Mesendoderm (in vitro differentiated cells): Measurements from ENCODE around the gene FRMD4B. TPM values are rescaled to one million over a fixed set of nuclear protein-coding genes. Genes with fewer than 3 reads are reported as not detected.

Experiments
- DNase-seq: peaks from one replicate; pipeline ENCODE4 v3.0.0; 2013
- H2AK5ac ChIP-seq: 2 replicates; pipeline ENCODE4 v1.6.1; 2013; ENCODE audit warnings: low read length, inconsistent platforms
- H2BK120ac ChIP-seq: 2 replicates; pipeline ENCODE4 v1.6.1; 2013; ENCODE audit warnings: low read depth, mild to moderate bottlenecking, low read length, moderate library complexity, mixed read lengths
- H2BK15ac ChIP-seq: replicated peaks from 2 replicates; pipeline ENCODE4 v1.6.1; 2013; ENCODE audit warnings: low read depth, mild to moderate bottlenecking, moderate library complexity
- H2BK5ac ChIP-seq: 2 replicates; pipeline ENCODE4 v1.6.1; 2013; ENCODE audit warnings: low read length, inconsistent platforms
- H3K18ac ChIP-seq: 2 replicates; pipeline ENCODE4 v1.6.1; 2013; ENCODE audit warnings: mild to moderate bottlenecking, low read length, mixed read lengths
- H3K23ac ChIP-seq: one replicate; pipeline ENCODE4 v1.6.1; 2013; ENCODE audit warnings: low read length
- H3K27ac ChIP-seq: 2 replicates; pipeline ENCODE4 v1.5.1; 2013; ENCODE audit warnings: low read depth, mild to moderate bottlenecking, inconsistent platforms, low read length, moderate library complexity
- H3K27me3 ChIP-seq: 2 replicates; pipeline ENCODE4 v1.6.1; 2013; ENCODE audit warnings: low read length, control low read depth, mild to moderate bottlenecking, inconsistent platforms; ENCODE audit not compliant: insufficient read depth, poor library complexity
- H3K36me3 ChIP-seq: 2 replicates; pipeline ENCODE4 v1.6.1; 2013; ENCODE audit warnings: low read length, inconsistent platforms; ENCODE audit not compliant: control insufficient read depth, insufficient read depth
- H3K4ac ChIP-seq: one replicate; pipeline ENCODE4 v1.6.1; 2013; ENCODE audit warnings: low read depth, mild to moderate bottlenecking, low read length, moderate library complexity
- H3K4me1 ChIP-seq: 2 replicates; pipeline ENCODE4 v1.6.1; 2013; ENCODE audit warnings: low read depth, low read length, inconsistent platforms; ENCODE audit not compliant: control insufficient read depth
- H3K4me2 ChIP-seq: 2 replicates; pipeline ENCODE4 v1.6.1; 2013; ENCODE audit warnings: low read length
- H3K4me3 ChIP-seq: 2 replicates; pipeline ENCODE4 v1.5.1; 2013; ENCODE audit warnings: mild to moderate bottlenecking, low read length
- H3K56ac ChIP-seq: one replicate; pipeline ENCODE4 v1.6.1; 2013; ENCODE audit warnings: low read length
- H3K79me1 ChIP-seq: 2 replicates; pipeline ENCODE4 v1.6.1; 2013; ENCODE audit warnings: low read length, inconsistent platforms
- H3K79me2 ChIP-seq: 2 replicates; pipeline ENCODE4 v1.6.1; 2013; ENCODE audit warnings: mild to moderate bottlenecking, low read length; ENCODE audit not compliant: control insufficient read depth, insufficient read depth
- H3K9ac ChIP-seq: 2 replicates; pipeline ENCODE4 v1.6.1; 2013; ENCODE audit warnings: low read length, inconsistent platforms
- H4K5ac ChIP-seq: one replicate; pipeline ENCODE4 v1.6.1; 2013; ENCODE audit warnings: low read length
- H4K8ac ChIP-seq: one replicate; pipeline ENCODE4 v1.6.1; 2013; ENCODE audit warnings: low read depth, mild to moderate bottlenecking, control low read depth, low read length, moderate library complexity
- WGBS: extraction: QIAGEN DNeasy Blood & Tissue Kit; methylation state at CpG from one replicate; pipeline ENCODE4 v1.1.7; 2013; ENCODE audit warnings: low lambda C conversion rate, missing lambda C conversion rate; ENCODE audit not compliant: insufficient coverage; ENCODE audit errors: extremely low coverage; 5-methylcytosine and 5-hydroxymethylcytosine counted together
- polyA plus RNA-seq, 2 experiments: library from polyadenylated mRNA; stranded (reverse); fragments of 200-250 nt; gene quantifications; one replicate each; pipeline ENCODE4 v1.2.3, GENCODE V29; 2013

Gene FRMD4B
- polyA plus RNA-seq (2013, experiment 1 of 2) = 2.9 TPM
- polyA plus RNA-seq (2013, experiment 2 of 2) = 3.6 TPM

DNA sequence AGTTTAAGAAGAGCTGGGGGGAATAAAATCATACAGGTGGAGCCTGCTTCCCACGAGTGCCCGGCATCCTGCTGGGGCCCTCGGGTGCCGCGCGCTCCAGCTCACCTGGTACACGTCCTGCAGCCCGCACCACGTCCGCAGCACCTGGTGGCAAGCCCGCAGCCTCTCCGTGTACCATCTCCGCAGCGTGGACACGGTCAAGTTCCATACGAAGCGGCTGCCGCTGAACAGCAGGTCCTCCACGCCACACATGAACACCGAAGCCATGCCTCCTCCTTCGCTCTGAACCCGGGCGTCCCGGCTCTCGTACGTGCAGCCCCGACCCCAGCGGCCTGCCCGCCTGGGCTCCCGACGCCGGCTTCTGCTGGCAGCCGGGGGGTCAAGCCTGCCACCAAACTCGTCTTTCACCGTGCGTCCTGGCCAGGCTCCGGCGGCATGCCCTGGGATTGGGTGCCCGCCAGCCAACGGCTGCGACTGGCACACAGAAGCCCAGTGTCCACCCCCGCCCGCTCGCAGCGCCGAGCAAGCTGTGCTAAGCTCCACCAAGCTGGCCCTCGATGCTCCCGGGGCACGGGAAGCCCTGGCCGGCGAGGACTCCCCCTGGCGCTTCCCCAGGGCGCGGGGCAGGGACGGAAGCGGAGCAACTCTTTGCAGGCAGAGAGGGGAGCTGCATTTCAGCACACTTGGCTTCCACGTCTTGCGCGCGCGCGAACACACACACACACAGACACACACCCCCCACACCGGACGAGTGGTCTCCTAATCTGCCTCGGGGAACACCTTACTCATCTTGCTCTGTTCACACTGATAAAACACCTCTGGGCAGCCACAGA is at the start of gene FRMD4B:
Gene FRMD4B, minus strand, starts transcription at position 366 of the 833 bp plus-strand sequence. Its CDS starts 99 bp downstream, at position 267.
- no peak within 1 kb of the TSS for H3K4ac ChIP-seq
- peak; percentile 49 for DNase-seq
- H3K79me1 ChIP-seq = no peaks in the 10 kb centered on the region
- no peak within 1 kb of the TSS for H3K4me3 ChIP-seq
- H3K27me3 ChIP-seq = peaks cover 9% of the 10 kb centered on the region
- no peaks in the 10 kb centered on the region for H3K36me3 ChIP-seq
- H3K18ac ChIP-seq = no peak within 1 kb of the TSS
- H3K56ac ChIP-seq = peak within 1 kb of the TSS; percentile 6
- no peak within 1 kb of the TSS for H3K23ac ChIP-seq
- no peak within 1 kb of the TSS for H3K27ac ChIP-seq
- H4K5ac ChIP-seq = no peak within 1 kb of the TSS
- no peak within 1 kb of the TSS for H2BK120ac ChIP-seq
- H3K9ac ChIP-seq = peak within 1 kb of the TSS; percentile 8
- no peak within 1 kb of the TSS for H2BK5ac ChIP-seq
- H3K4me2 ChIP-seq = peak within 1 kb of the TSS; percentile 7
- H4K8ac ChIP-seq = no peak within 1 kb of the TSS
- WGBS = no CpG with 5 or more reads among the region's 65 CpGs
- no peaks in the 10 kb centered on the region for H3K4me1 ChIP-seq
- H2BK15ac ChIP-seq = no peak within 1 kb of the TSS
- no peak within 1 kb of the TSS for H2AK5ac ChIP-seq
- H3K79me2 ChIP-seq = no peaks in the 10 kb centered on the region

- no peak for DNase-seq
- Histone ChIP-seq H2BK120ac (no peak overlapping the region), H3K9ac (no peak overlapping the region), H3K4ac (no peak overlapping the region), H3K27me3 (no peaks in the 10 kb centered on the region), H3K79me2 (no peaks in the 10 kb centered on the region), H3K4me3 (no peak overlapping the region), H3K4me2 (no peak overlapping the region), H2AK5ac (no peak overlapping the region), H4K8ac (no peak overlapping the region), H2BK15ac (no peak overlapping the region), H4K5ac (no peak overlapping the region), H3K18ac (no peak overlapping the region), H3K4me1 (no peaks in the 10 kb centered on the region), H3K23ac (no peak overlapping the region), H3K79me1 (no peaks in the 10 kb centered on the region), H3K36me3 (no peaks in the 10 kb centered on the region), H2BK5ac (no peak overlapping the region), H3K56ac (no peak overlapping the region), H3K27ac (no peak overlapping the region)
- no CpG with 5 or more reads among the region's 4 CpGs for WGBS
Measured at GRCh38 chr3:69433969-69434325, 48.1 kb upstream of the FRMD4B start.

- H3K27me3 ChIP-seq = no peaks in the 10 kb centered on the region
- H3K79me1 ChIP-seq = no peaks in the 10 kb centered on the region
- H3K79me2 ChIP-seq = no peaks in the 10 kb centered on the region
- H2BK5ac ChIP-seq = no peak overlapping the region
- H2BK15ac ChIP-seq = no peak overlapping the region
- no peak overlapping the region for H3K4ac ChIP-seq
- no peak overlapping the region for H3K9ac ChIP-seq
- no peak overlapping the region for H3K4me3 ChIP-seq
- H3K36me3 ChIP-seq = no peaks in the 10 kb centered on the region
- H2AK5ac ChIP-seq = no peak overlapping the region
- H4K8ac ChIP-seq = no peak overlapping the region
- no peak overlapping the region for H3K4me2 ChIP-seq
- no peak overlapping the region for H2BK120ac ChIP-seq
- no peak overlapping the region for H3K18ac ChIP-seq
- no peaks in the 10 kb centered on the region for H3K4me1 ChIP-seq
- no peak overlapping the region for H3K27ac ChIP-seq
- no CpG with 5 or more reads among the region's 6 CpGs for whole genome bisulfite sequencing
- H4K5ac ChIP-seq = no peak overlapping the region
- DNase-seq = no peak
- no peak overlapping the region for H3K23ac ChIP-seq
- no peak overlapping the region for H3K56ac ChIP-seq
Measured at GRCh38 chr3:69433121-69433968, 47.5 kb upstream of the FRMD4B start.

DNA sequence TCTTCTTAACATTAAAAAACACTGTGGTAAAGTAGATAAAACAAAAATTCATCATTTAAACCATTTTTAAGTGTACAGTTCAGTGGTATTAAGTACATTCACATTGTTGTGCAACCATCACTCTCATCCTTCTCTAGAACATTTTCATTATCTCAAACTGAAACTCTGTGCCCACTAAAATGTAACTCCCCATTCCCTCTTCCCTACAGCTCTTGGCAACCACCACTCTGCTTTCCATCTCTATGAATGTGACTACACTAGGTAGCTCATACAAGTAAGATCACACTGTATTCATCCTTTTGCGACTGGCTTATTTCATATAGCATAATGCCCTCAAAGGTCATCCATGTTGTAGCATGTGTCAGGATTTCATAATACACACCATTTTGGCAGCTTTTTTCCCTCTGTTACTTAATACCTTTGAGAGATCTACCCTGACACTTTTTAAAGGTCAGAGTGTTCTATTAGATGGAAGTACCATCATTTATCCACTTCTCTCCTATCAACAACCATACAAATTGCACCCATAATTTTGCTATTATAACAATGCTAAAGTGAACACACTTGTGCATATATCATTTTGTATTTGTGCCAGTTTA is 42.9 kb upstream of the FRMD4B start:
- H3K79me2 ChIP-seq = no peaks in the 10 kb centered on the region
- no peak overlapping the region for H2BK120ac ChIP-seq
- H3K79me1 ChIP-seq = no peaks in the 10 kb centered on the region
- DNase-seq = no peak
- H3K4me3 ChIP-seq = no peak overlapping the region
- H3K56ac ChIP-seq = no peak overlapping the region
- no peaks in the 10 kb centered on the region for H3K4me1 ChIP-seq
- WGBS = no CpG with 5 or more reads among the region's 1 CpG
- H4K5ac ChIP-seq = no peak overlapping the region
- no peak overlapping the region for H3K18ac ChIP-seq
- H2AK5ac ChIP-seq = no peak overlapping the region
- H3K23ac ChIP-seq = no peak overlapping the region
- no peak overlapping the region for H2BK5ac ChIP-seq
- no peaks in the 10 kb centered on the region for H3K27me3 ChIP-seq
- H3K9ac ChIP-seq = no peak overlapping the region
- no peak overlapping the region for H2BK15ac ChIP-seq
- H4K8ac ChIP-seq = no peak overlapping the region
- no peak overlapping the region for H3K4ac ChIP-seq
- H3K4me2 ChIP-seq = no peak overlapping the region
- H3K36me3 ChIP-seq = no peaks in the 10 kb centered on the region
- no peak overlapping the region for H3K27ac ChIP-seq

GRCh38 chr3:69426967-69427304 is 41.0 kb upstream of the FRMD4B start:
- Histone ChIP-seq H3K36me3 (no peaks in the 10 kb centered on the region), H3K56ac (no peak overlapping the region), H2BK15ac (no peak overlapping the region), H3K4me1 (no peaks in the 10 kb centered on the region), H3K18ac (no peak overlapping the region), H4K8ac (no peak overlapping the region), H3K23ac (no peak overlapping the region), H3K79me2 (no peaks in the 10 kb centered on the region), H3K9ac (no peak overlapping the region), H3K27ac (no peak overlapping the region), H3K4me3 (no peak overlapping the region), H3K4me2 (no peak overlapping the region), H3K79me1 (no peaks in the 10 kb centered on the region), H3K27me3 (no peaks in the 10 kb centered on the region), H2AK5ac (no peak overlapping the region), H2BK5ac (no peak overlapping the region), H4K5ac (no peak overlapping the region), H2BK120ac (no peak overlapping the region), H3K4ac (no peak overlapping the region)
- no peak for DNase-seq
